GM21423 (cell line): ENCODE data around the gene HMGCS1.
"Not testable (repeated sequence)": the region's sequence is repeated elsewhere in the genome, so short reads cannot be mapped to it uniquely, and the experiment has no call there.

ENCODE experiments used
- ATAC-seq: cut with Tn5 transposase; IDR thresholded peaks from one replicate; pipeline ENCODE4 v1.9.1; 2021; ENCODE audit warnings: mild to moderate bottlenecking, moderate library complexity; ENCODE audit not compliant: unreplicated experiment

The HMGCS1 gene

DNA sequence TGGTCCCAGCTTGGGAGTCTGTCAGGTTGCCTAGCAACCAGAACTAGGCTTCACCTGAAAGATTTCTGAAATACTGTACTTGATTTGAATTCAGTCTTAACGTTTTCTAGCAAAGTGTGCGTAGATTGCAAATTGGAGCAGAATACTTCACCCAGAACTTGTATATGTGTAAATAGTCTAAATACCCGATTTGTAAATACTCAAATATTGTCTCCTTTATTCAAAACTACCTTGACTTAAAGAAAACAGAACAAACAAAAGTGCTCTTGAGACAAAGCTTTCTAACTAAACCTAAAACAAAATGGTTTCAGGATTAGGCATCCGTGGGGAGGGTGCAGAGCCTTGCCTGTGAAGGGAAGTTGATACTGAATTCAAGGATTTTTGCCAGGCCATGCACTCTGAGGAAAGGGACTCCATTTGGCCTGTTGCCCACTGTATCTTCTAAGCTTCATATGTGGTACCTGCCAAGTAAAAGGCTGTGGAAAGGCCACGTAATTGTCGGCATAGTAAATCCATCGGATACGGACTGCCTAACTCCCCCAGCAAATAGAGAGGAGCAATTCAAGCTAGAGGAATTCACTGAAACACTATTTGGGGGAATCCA lies 744 bp upstream of the HMGCS1 start:
- ATAC-seq = no peak

DNA sequence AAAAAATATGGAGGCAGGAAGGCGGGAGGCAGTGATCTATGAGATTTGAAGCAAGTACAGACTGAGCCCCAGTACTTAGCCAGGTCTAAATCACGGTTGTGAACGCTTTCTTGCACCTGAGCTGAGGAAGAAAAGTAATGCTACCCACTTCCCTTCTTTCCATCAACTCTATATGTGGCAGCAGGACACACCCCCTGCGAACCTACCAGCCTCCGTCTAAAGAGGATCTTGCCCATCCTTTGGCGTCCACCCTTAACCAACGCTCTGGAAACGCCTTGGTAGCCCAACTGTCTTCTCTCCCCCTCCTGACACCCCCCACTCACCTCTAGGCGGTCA lies 545 bp downstream of the HMGCS1 start:
- peak; percentile 7 for ATAC-seq

DNA sequence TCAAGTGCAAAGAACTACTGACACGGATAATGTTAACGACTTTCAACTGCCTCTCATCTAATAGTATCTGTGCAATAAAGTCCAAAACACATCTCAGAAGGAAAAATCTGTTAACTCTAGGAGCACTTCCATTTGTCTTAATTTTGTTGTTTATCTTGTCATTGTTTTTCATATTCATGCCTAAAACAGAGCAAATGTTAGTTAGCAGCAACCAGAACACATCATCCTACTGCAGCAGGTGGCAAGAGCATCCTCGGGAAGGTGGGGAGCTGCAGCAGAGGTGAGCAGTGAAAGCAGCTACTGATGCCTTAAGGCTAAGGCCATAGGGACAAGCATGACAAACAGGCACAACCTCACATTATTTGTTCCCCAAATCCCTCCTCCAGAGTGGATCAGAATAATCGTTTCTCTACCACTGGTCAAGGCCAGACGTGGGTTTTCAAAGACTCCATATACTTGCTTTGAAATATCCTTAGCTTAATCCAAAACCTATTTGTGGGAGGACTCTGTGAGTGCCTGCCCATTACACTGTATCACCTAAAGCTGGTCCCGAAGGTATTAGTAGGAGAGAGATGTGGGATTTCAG lies 1.0 kb downstream of the HMGCS1 start:
- no peak for ATAC-seq

GRCh38 chr5:43309637-43310036 lies 3.6 kb downstream of the HMGCS1 start:
- ATAC-seq = no peak

DNA sequence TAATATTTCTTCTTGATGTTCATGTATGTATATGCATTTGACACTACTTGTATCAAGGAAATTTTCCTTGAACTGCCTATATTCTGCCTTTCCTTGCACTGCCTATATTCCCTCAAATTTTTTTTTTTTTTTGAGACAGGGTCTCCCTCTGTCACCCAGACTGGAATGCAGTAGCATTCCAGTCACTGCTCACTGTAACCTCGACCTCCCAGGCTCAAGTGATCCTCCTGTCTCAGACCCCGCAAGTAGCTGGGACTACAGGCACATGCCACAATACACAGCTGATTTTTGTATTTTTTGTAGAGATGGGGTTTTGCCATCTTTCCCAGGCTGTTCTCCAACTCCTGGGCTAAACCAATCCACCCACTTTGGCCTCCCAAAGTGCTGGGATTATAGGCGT lies 4.1 kb downstream of the HMGCS1 start:
- ATAC-seq = no peak

GRCh38 chr5:43306954-43307353 lies 6.3 kb downstream of the HMGCS1 start:
- ATAC-seq = not testable (repeated sequence)

DNA sequence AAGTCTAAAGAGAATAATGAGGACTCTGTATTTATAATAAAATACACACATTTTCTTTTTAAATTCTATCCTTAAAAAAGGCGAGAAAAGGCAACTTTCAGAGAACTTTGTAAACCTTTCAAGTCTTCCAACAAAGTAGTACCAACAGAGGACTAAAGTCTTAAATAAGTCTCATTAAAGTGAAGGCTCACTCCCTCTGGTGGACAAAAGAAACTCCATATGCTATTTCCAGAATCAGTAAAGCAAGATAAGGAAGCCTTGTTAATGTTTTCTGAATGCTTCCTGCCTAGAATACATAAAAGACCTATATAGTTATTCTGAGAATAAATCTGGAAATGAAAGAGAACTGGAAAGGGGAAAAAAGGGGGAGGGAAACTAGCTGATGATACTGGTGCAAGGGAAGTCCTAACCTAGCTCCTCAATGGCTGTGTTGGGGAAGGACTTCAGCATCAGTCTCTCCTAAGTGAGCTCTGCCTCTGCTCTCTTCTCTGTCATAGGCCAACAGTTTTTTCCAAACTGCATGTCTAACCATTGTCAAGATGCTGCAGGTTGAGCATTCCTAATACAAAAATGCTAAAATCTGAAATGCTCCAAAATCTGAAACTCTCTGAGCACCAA lies 7.2 kb downstream of the HMGCS1 start:
- ATAC-seq = peak; percentile 57

DNA sequence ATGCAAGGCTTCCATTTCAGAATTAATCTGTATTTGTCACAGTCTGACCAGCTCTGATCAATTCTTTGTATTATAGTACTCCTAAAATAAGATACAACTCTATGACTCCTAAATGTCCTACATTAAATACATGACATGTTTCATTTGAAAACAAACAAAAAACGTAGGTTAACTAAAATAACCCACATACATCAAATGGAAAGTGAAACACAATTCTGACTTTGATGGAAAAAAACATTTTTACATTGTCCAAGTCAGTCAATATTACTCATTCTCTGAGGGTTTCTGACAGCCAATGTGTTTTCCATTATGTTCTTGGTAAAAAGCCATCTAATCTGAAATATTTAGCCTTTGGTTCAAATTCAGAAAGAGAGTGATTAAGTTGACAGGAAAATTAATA lies 8.7 kb downstream of the HMGCS1 start:
- ATAC-seq = no peak

DNA sequence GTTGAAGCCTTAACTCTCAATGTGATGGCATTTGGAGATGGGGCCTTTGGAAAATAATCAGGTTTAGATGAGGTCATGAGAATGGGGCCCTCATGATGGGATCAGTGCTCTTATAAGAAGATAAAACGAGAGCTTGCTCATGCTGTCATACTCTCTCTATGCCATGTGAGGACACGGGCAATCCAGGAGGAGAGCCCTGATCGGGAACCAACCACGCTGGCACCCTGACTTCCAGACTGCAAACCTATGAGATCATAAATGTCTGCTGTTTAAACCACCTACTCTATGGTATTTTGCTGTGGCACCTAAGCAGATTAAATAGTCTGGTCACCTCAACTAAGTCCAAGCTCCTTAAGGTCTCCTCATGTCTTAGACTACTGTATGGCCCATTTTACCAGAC lies 10.0 kb downstream of the HMGCS1 start:
- ATAC-seq = no peak

DNA sequence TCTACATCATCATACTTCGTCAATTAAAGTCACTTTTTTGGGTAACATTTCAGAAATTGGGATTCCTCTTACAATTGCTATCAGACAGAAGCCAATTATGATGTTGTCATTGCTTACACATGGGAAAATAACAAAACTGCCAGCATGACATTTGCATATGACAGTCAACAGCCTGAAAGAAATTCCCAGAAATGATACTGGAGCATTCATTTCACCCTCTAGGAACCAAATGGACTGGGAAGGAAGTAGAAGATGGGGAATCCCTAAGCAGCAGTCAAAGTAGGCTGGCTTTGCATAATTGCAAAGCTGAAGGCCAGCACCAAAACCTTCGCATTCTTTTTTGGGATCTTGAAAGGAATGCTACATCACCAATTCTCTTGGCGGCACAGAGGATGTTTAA lies 10.7 kb downstream of the HMGCS1 start:
- ATAC-seq = no peak

DNA sequence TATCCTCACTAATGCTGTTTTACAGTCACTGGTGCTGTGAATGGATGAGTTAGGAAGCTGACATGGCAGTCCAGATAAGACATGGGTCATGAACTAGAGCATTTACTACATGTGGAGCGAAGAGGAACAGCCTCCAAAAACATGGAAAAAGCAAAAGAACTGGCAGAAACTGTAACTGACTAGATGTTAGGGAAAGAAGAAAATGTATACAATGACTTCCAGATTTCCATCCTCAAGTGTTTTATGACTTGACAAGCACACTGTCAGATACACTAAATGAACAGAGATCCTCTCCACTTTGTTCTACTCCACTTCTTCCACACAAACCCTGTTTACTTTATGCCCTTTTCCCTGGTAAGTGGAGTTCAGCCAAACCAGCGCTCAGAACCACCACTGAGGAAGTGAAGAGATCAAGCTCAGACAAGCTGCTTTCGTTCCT lies 11.5 kb downstream of the HMGCS1 start:
- ATAC-seq = no peak

GRCh38 chr5:43300112-43300511 lies 13.1 kb downstream of the HMGCS1 start:
- no peak for ATAC-seq

- ATAC-seq = no peak
Measured at GRCh38 chr5:43298443-43298842, 14.8 kb downstream of the HMGCS1 start.

- no peak for ATAC-seq
Measured at GRCh38 chr5:43296835-43297234, 16.4 kb downstream of the HMGCS1 start.

- ATAC-seq = no peak
Measured at GRCh38 chr5:43295202-43295601, 18.0 kb downstream of the HMGCS1 start.

GRCh38 chr5:43294226-43294625 lies 19.0 kb downstream of the HMGCS1 start:
- no peak for ATAC-seq

DNA sequence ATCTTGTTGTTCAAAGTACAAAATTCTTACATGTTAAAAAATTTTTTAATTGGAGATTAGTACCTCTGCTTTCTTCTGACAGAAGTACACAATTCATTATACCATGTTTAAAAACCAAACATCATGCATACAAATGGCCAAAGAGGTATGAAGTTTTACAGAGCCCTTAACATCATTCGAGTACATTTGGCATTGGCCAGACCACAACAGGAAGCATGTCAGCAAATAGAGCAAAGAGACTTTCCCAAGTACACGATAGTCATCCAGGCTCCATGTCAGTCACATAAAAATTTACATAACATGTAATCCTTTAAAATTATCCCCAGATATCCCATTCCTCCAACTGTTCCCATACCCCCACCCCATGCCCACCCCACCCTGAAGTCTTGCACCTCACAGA lies 22.5 kb downstream of the HMGCS1 start:
- ATAC-seq = no peak

GRCh38 chr5:43288269-43288831 lies 24.9 kb downstream of the HMGCS1 start:
- ATAC-seq = no peak

DNA sequence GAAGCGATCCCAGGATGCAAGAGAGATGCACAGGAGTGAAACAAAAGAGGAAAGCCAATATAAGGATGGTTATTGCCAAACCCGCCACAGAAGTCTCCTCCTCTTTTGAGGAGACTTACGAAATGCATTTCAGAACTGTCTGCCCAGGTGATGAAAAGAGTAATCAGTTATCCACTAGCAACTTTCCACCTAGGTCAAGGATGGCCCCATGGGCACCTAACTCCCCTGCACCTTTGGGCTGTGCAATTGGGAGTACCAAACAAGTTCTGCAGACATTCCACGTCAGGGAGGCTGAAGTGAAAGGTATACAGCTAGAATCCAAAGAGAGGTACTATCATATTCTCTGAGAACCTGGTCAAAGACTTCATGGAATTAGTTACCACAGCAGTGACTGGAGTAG lies 25.7 kb downstream of the HMGCS1 start:
- ATAC-seq = no peak

GRCh38 chr5:43286623-43287022 lies 26.6 kb downstream of the HMGCS1 start:
- ATAC-seq = no peak

DNA sequence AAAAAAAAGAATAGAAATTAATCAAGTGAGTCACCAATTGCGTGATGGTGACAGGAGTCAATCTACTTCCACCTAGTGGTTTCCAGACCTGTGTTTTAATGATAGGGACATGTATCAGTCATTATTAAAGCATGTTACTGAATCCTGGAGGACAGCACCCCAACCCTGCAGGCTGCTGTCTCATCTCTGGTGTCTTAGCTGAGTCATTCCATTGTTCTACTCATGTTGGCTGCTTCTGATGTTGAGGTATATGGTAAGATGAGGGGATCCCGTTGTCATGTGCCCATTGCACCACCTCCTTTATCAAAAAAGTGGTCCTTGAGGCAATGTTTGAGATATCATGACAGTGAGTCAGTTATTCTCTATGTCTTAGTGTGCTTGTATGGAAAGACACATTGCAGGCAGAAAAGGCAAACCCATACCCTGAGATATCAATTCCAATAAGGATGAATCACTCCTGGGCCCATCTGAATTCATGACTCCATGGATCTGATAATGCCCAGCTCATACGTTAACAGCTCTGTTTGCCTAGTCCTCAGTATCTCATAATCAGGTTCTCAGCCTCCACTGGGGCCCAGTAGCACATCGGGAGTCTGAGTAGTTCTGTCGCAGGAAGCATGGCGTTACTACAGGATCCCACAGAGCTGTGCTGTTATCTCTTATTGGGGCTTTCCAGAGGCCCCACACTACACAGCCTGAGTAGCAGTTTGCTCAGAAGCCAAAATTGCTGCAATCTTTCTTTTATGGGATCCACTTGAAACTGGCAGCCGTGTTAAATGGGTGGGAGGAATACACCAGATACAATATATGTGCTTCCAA lies 31.2 kb downstream of the HMGCS1 start:
- no peak for ATAC-seq
